ENCODE data around the gene NDUFC2.

NDUFC2 gene

GRCh38 chr11:78061088-78061920 is 18.4 kb downstream of the NDUFC2 start:
- TF ChIP-seq CTCF (conservative IDR thresholded peaks at IDR 0.05): no peak
- peak overlapping the region; percentile 88 for H3K27ac ChIP-seq

GRCh38 chr11:78060533-78060932 is 19.1 kb downstream of the NDUFC2 start:
- H3K27ac ChIP-seq: peak overlapping the region; percentile 88
- no peak for TF ChIP-seq CTCF (conservative IDR thresholded peaks at IDR 0.05)

- peak overlapping the region; percentile 88 for H3K27ac ChIP-seq
Measured at GRCh38 chr11:78059749-78060328, 19.8 kb downstream of the NDUFC2 start.

- no peak overlapping the region for H3K27ac ChIP-seq
- TF ChIP-seq CTCF (conservative IDR thresholded peaks at IDR 0.05): no peak
Measured at GRCh38 chr11:78057462-78058055, 22.1 kb downstream of the NDUFC2 start.

GRCh38 chr11:78056093-78056492 is 23.6 kb downstream of the NDUFC2 start:
- no peak for TF ChIP-seq CTCF (conservative IDR thresholded peaks at IDR 0.05)
- no peak overlapping the region for H3K27ac ChIP-seq

- H3K27ac ChIP-seq: no peak overlapping the region
- no peak for TF ChIP-seq CTCF (conservative IDR thresholded peaks at IDR 0.05)
Measured at GRCh38 chr11:78054971-78055370, 24.7 kb downstream of the NDUFC2 start.

- TF ChIP-seq CTCF (conservative IDR thresholded peaks at IDR 0.05): no peak
- no peak overlapping the region for H3K27ac ChIP-seq
Measured at GRCh38 chr11:78050964-78051831, 28.5 kb downstream of the NDUFC2 start.
